Measurements from ENCODE around the gene TFF1.

GRCh38 chr21:42373196-42373907, 7.0 kb upstream of the TFF1 start:
- TF ChIP-seq CTCF (IDR thresholded peaks at IDR 0.05) (no peak), ZFX (IDR thresholded peaks at IDR 0.05; ENCODE audit: borderline replicate concordance) (no peak)

Measured in 22Rv1 (cell line).